GM23338 (cell line): ENCODE results near the gene PCIF1. TPM values are rescaled to one million over a fixed set of nuclear protein-coding genes. Genes with fewer than 3 reads are reported as not detected.

ENCODE experiments used
- ATAC-seq: fragments of 200-7000 bp; cut with Tn5 transposase; 3 replicates; pipeline ENCODE4 v1.9.1; 2020
- DNase-seq: peaks from one replicate; pipeline ENCODE4 v3.0.0-alpha.2; 2015; ENCODE audit warnings: low spot score
- H2AFZ ChIP-seq: fragments of 200-600 bp; sonication (generic); 2 replicates; pipeline ENCODE4 v1.8.0; 2016; ENCODE audit warnings: antibody characterized with exemption, mild to moderate bottlenecking, moderate library complexity
- H3F3A ChIP-seq: fragments of 200-600 bp; sonication (generic); replicated peaks from 2 replicates; pipeline ENCODE4 v1.8.0; 2017; ENCODE audit warnings: antibody characterized with exemption, mixed run types, low read depth
- H3K27ac ChIP-seq: fragments of 200-600 bp; sonication (generic); 2 replicates; pipeline ENCODE4 v1.6.1; 2016; ENCODE audit warnings: low read depth
- H3K27me3 ChIP-seq: fragments of 200-600 bp; sonication (generic); 2 replicates; pipeline ENCODE4 v1.8.0; 2016; ENCODE audit warnings: mild to moderate bottlenecking, mixed run types, moderate library complexity; ENCODE audit not compliant: insufficient read depth
- H3K36me3 ChIP-seq: fragments of 200-600 bp; sonication (generic); 2 replicates; pipeline ENCODE4 v1.8.0; 2016; ENCODE audit warnings: mild to moderate bottlenecking; ENCODE audit not compliant: insufficient read depth
- H3K4me1 ChIP-seq: fragments of 200-600 bp; sonication (generic); 2 replicates; pipeline ENCODE4 v1.8.0; 2016; ENCODE audit warnings: mild to moderate bottlenecking, moderate library complexity; ENCODE audit not compliant: insufficient read depth
- H3K4me2 ChIP-seq: fragments of 200-600 bp; sonication (generic); 2 replicates; pipeline ENCODE4 v1.7.1; 2017; ENCODE audit warnings: mixed run types
- H3K4me3 ChIP-seq: fragments of 200-600 bp; sonication (generic); 2 replicates; pipeline ENCODE4 v1.6.1; 2016; ENCODE audit warnings: mixed run types
- H3K79me2 ChIP-seq: fragments of 200-600 bp; sonication (generic); replicated peaks from 2 replicates; pipeline ENCODE4 v1.8.0; 2017; ENCODE audit warnings: mild to moderate bottlenecking; ENCODE audit not compliant: insufficient read depth
- H3K9me2 ChIP-seq: fragments of 200-600 bp; sonication (generic); 2 replicates; pipeline ENCODE4 v1.8.0; 2017; ENCODE audit not compliant: insufficient read depth
- H4K20me1 ChIP-seq: fragments of 200-600 bp; sonication (generic); replicated peaks from 2 replicates; pipeline ENCODE4 v1.8.0; 2017; ENCODE audit warnings: mild to moderate bottlenecking; ENCODE audit not compliant: insufficient read depth
- H3K27ac Mint-ChIP-seq: 2 replicates; pipeline ENCODE4 v1.8.0; 2020; ENCODE audit warnings: inconsistent platforms, mild to moderate bottlenecking, moderate library complexity, mixed read lengths
- H3K27me3 Mint-ChIP-seq: 3 replicates; pipeline ENCODE4 v1.8.0; 2022; ENCODE audit warnings: low read depth, mild to moderate bottlenecking, moderate library complexity, mixed read lengths, inconsistent platforms; ENCODE audit not compliant: insufficient read depth, poor library complexity
- H3K36me3 Mint-ChIP-seq: 3 replicates; pipeline ENCODE4 v1.8.0; 2021; ENCODE audit warnings: low read depth, mild to moderate bottlenecking, inconsistent platforms, moderate library complexity, mixed read lengths
- H3K4me1 Mint-ChIP-seq: 3 replicates; pipeline ENCODE4 v1.8.0; 2020; ENCODE audit warnings: mild to moderate bottlenecking, inconsistent platforms, mixed read lengths
- H3K4me3 Mint-ChIP-seq: 3 replicates; pipeline ENCODE4 v1.8.0; 2021; ENCODE audit warnings: moderate library complexity, mild to moderate bottlenecking, inconsistent platforms, mixed read lengths
- H3K9me3 Mint-ChIP-seq: 3 replicates; pipeline ENCODE4 v1.8.0; 2020; ENCODE audit warnings: moderate library complexity, mild to moderate bottlenecking, inconsistent platforms, mixed read lengths
- CTCF ChIP-seq, 2 experiments: fragments of 200-600 bp in 1 of 2; sonication (generic) in 1 of 2; conservative IDR thresholded peaks; 2 replicates each; pipeline versions ENCODE4 v1.5.1 to v1.6.1; 2016 to 2017; ENCODE audit warnings: antibody characterized with exemption in 2 of 2, low read depth in 2 of 2, mild to moderate bottlenecking in 2 of 2, moderate library complexity in 1 of 2
- ETS1 ChIP-seq: IDR thresholded peaks from 2 replicates; pipeline ENCODE4 v1.6.1; 2016; ENCODE audit warnings: antibody characterized with exemption
- EZH2 ChIP-seq: fragments of 200-600 bp; sonication (generic); IDR thresholded peaks from one replicate; pipeline ENCODE4 v1.8.0; 2017; ENCODE audit warnings: antibody characterized with exemption, mild to moderate bottlenecking, low read depth; ENCODE audit not compliant: unreplicated experiment
- POLR2AphosphoS5 ChIP-seq: IDR thresholded peaks from 2 replicates; pipeline ENCODE4 v1.6.1; 2016; ENCODE audit warnings: antibody characterized with exemption, low read depth
- STAT1 ChIP-seq: IDR thresholded peaks from one replicate; pipeline ENCODE4 v1.6.1; 2016; ENCODE audit warnings: antibody characterized with exemption; ENCODE audit not compliant: unreplicated experiment
- ZNF114 ChIP-seq: fragments of 250-450 bp; sonication (Bioruptor Pico); IDR thresholded peaks from 2 replicates; pipeline ENCODE4 v1.5.0; 2020; ENCODE audit warnings: mild to moderate bottlenecking, moderate library complexity
- ZNF331 ChIP-seq: fragments of 250-450 bp; sonication (Bioruptor Pico); IDR thresholded peaks from 2 replicates; pipeline ENCODE4 v1.5.0; 2020; ENCODE audit warnings: low read depth, mild to moderate bottlenecking, moderate library complexity
- ZNF462 ChIP-seq: fragments of 250-450 bp; sonication (Bioruptor Pico); IDR thresholded peaks from 2 replicates; pipeline ENCODE4 v1.5.0; 2020; ENCODE audit warnings: mild to moderate bottlenecking, moderate library complexity
- polyA plus RNA-seq: library from polyadenylated mRNA; unstranded; fragments of >200 nt; fragmentation: Nextera tagmentation; extraction: Ambion mirVana; gene quantifications from 2 replicates; pipeline ENCODE4 v1.2.1, GENCODE V29; 2016
- total RNA-seq: library from RNA; depleted of rRNA; stranded (reverse); fragments of >200 nt; shearing (Covaris generic); gene quantifications from 2 replicates; pipeline ENCODE4 v1.2.3, GENCODE V29; 2014

The PCIF1 gene
- total and polyA plus RNA-seq, 2 experiments from 2014 or later: 26.1 to 28.3 TPM

- Histone ChIP-seq H3K4me2 (no peak overlapping the region), H3K36me3 (no peaks in the 10 kb centered on the region), H3F3A (no peaks in the 10 kb centered on the region), H3K27me3 (no peaks in the 10 kb centered on the region), H3K9me2 (no peaks in the 10 kb centered on the region), H3K4me3 (no peak overlapping the region), H2AFZ (no peak overlapping the region), H3K79me2 (no peaks in the 10 kb centered on the region), H3K4me1 (no peaks in the 10 kb centered on the region), H4K20me1 (no peaks in the 10 kb centered on the region), H3K27ac (no peak overlapping the region)
- Mint-ChIP-seq H3K27ac (no peak overlapping the region), H3K36me3 (no peaks in the 10 kb centered on the region), H3K4me3 (no peak overlapping the region), H3K27me3 (peaks cover 7% of the 10 kb centered on the region), H3K4me1 (peaks cover 25% of the 10 kb centered on the region), H3K9me3 (no peaks in the 10 kb centered on the region)
- no peak for DNase-seq
- peak; percentile 13; the same call in 1 of the 3 replicates for ATAC-seq
- no peak for TF ChIP-seq ZNF114 (CRISPR knock-in tag)
- TF ChIP-seq ETS1: no peak
- TF ChIP-seq STAT1: no peak
- TF ChIP-seq CTCF (conservative IDR thresholded peaks at IDR 0.05; ENCODE audit: low read depth in 2 of 2): no peak
- no peak for TF ChIP-seq ZNF331 (CRISPR knock-in tag)
- TF ChIP-seq POLR2AphosphoS5: no peak
- TF ChIP-seq EZH2: no peak
- TF ChIP-seq ZNF462 (CRISPR knock-in tag): no peak
These were observed 9.9 kb upstream of the PCIF1 start for GRCh38 chr20:45924391-45925261.
